HG03039 (cell line): ENCODE data around the gene GLYR1.

Experiments
- ATAC-seq: cut with Tn5 transposase; IDR thresholded peaks from one replicate; pipeline ENCODE4 v1.9.1; 2021; ENCODE audit warnings: mild to moderate bottlenecking, moderate library complexity; ENCODE audit not compliant: unreplicated experiment

GLYR1 gene

GRCh38 chr16:4880006-4880580 is 33.0 kb upstream of the GLYR1 start:
- ATAC-seq: no peak

GRCh38 chr16:4879049-4879448 is 32.0 kb upstream of the GLYR1 start:
- no peak for ATAC-seq

GRCh38 chr16:4877380-4877685 is 30.2 kb upstream of the GLYR1 start:
- ATAC-seq: no peak

- ATAC-seq: no peak
Measured at GRCh38 chr16:4876646-4877379, 29.7 kb upstream of the GLYR1 start.

GRCh38 chr16:4874666-4875065 is 27.6 kb upstream of the GLYR1 start:
- ATAC-seq: no peak

GRCh38 chr16:4873091-4873490 is 26.0 kb upstream of the GLYR1 start:
- no peak for ATAC-seq

- ATAC-seq: no peak
Measured at GRCh38 chr16:4871071-4871470, 24.0 kb upstream of the GLYR1 start.

- ATAC-seq: no peak
Measured at GRCh38 chr16:4870138-4870671, 23.1 kb upstream of the GLYR1 start.

GRCh38 chr16:4869147-4869805 is 22.2 kb upstream of the GLYR1 start:
- no peak for ATAC-seq

GRCh38 chr16:4868535-4868934 is 21.4 kb upstream of the GLYR1 start:
- ATAC-seq: no peak

GRCh38 chr16:4868026-4868425 is 20.9 kb upstream of the GLYR1 start:
- no peak for ATAC-seq

- ATAC-seq: no peak
Measured at GRCh38 chr16:4866586-4866985, 19.5 kb upstream of the GLYR1 start.

- no peak for ATAC-seq
Measured at GRCh38 chr16:4865231-4865860, 18.3 kb upstream of the GLYR1 start.

GRCh38 chr16:4864728-4865127 is 17.6 kb upstream of the GLYR1 start:
- no peak for ATAC-seq

- ATAC-seq: no peak
Measured at GRCh38 chr16:4862639-4863038, 15.6 kb upstream of the GLYR1 start.

GRCh38 chr16:4860727-4861342 is 13.7 kb upstream of the GLYR1 start:
- no peak for ATAC-seq

- no peak for ATAC-seq
Measured at GRCh38 chr16:4859900-4860255, 12.8 kb upstream of the GLYR1 start.

- no peak for ATAC-seq
Measured at GRCh38 chr16:4859190-4859899, 12.3 kb upstream of the GLYR1 start.

GRCh38 chr16:4855804-4856203 is 8.7 kb upstream of the GLYR1 start:
- no peak for ATAC-seq

- no peak for ATAC-seq
Measured at GRCh38 chr16:4855371-4855770, 8.3 kb upstream of the GLYR1 start.
